D721Med (cell line): ENCODE measurements around the gene BEGAIN.

ENCODE experiments used
- DNase-seq: peaks from one replicate; pipeline ENCODE4 v3.0.0; 2011; ENCODE audit warnings: low spot score; ENCODE audit not compliant: insufficient read length
- FAIRE-seq: peaks from 2 replicates; lab custom pipeline; 2011; peaks lifted over from hg19 to GRCh38; lab: Jason Lieb, UNC
- CTCF ChIP-seq: IDR thresholded peaks from 2 replicates; pipeline ENCODE4 v1.5.1; 2012; ENCODE audit warnings: mild to moderate bottlenecking, control low read depth; ENCODE audit not compliant: insufficient read depth; ENCODE audit errors: missing control alignments

BEGAIN gene

GRCh38 chr14:100542619-100543205 is 44.5 kb downstream of the BEGAIN start:
- no peak for FAIRE-seq
- TF ChIP-seq CTCF: no peak
- DNase-seq: no peak

- TF ChIP-seq CTCF: no peak
- no peak for DNase-seq
- FAIRE-seq: no peak
Observed at GRCh38 chr14:100541621-100542560, 45.3 kb downstream of the BEGAIN start.

GRCh38 chr14:100540926-100541620 is 46.1 kb downstream of the BEGAIN start:
- FAIRE-seq (no peak), DNase-seq (no peak)
- TF ChIP-seq CTCF: no peak

- peak; percentile 6 for TF ChIP-seq CTCF
- FAIRE-seq (no peak), DNase-seq (no peak)
Observed at GRCh38 chr14:100540141-100540925, 46.9 kb downstream of the BEGAIN start.

GRCh38 chr14:100539766-100540140 is 47.5 kb downstream of the BEGAIN start:
- no peak for TF ChIP-seq CTCF
- no peak for FAIRE-seq
- DNase-seq: no peak

GRCh38 chr14:100539003-100539660 is 48.1 kb downstream of the BEGAIN start:
- no peak for TF ChIP-seq CTCF
- DNase-seq: no peak
- no peak for FAIRE-seq
